ENCODE results near the gene POLR2E.

Gene POLR2E

DNA sequence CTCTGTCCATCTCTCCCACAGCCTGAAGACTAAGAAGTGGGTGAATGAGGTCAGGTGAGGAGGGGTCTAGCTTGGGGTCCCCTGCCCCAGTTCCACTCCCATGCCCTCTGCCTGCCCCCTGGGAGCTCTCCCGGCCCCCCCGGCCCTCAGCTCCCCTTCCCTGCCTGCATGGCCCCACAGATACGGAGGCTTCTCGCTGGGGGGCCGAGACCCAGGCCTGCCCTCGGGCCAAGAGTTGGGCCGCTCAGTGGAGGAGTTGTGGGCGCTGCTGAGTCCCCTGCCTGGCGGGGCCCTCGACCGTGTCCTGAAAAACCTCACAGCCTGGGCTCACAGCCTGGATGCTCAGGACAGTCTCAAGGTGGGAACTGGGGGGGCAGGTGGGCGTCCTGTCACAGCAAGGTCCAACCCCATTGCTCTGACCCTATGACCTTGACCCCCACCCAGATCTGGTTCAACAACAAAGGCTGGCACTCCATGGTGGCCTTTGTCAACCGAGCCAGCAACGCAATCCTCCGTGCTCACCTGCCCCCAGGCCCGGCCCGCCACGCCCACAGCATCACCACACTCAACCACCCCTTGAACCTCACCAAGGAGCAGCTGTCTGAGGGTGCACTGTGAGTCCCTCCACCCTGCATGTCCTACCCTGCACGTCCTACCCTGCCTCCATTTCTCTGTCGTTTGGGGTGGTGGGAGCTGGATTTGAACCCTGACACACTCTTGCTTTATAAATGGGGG, 39.1 kb downstream of the POLR2E start:
- in situ Hi-C loops (cut with MboI; ENCODE audit: low pct_unique_long_range_greater_than_20kb, low sequenced_read_pairs), result no loop called here
- no peak for DNase-seq

DNA sequence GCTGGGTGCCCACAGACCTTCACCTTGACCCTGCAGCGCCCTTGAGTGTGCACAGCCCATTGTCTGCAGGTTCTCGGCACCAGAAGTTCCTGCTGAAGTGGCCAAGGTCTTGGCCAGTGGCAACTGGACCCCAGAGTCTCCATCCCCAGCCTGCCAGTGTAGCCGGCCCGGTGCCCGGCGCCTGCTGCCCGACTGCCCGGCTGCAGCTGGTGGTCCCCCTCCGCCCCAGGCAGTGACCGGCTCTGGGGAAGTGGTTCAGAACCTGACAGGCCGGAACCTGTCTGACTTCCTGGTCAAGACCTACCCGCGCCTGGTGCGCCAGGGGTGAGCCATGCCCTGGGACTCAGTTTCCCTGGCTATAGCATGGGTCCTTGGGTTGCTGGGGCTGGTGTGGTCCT, 40.1 kb downstream of the POLR2E start:
- DNase-seq, result no peak
- in situ Hi-C loops (cut with MboI; ENCODE audit: low pct_unique_long_range_greater_than_20kb, low sequenced_read_pairs), result no loop called here

DNA sequence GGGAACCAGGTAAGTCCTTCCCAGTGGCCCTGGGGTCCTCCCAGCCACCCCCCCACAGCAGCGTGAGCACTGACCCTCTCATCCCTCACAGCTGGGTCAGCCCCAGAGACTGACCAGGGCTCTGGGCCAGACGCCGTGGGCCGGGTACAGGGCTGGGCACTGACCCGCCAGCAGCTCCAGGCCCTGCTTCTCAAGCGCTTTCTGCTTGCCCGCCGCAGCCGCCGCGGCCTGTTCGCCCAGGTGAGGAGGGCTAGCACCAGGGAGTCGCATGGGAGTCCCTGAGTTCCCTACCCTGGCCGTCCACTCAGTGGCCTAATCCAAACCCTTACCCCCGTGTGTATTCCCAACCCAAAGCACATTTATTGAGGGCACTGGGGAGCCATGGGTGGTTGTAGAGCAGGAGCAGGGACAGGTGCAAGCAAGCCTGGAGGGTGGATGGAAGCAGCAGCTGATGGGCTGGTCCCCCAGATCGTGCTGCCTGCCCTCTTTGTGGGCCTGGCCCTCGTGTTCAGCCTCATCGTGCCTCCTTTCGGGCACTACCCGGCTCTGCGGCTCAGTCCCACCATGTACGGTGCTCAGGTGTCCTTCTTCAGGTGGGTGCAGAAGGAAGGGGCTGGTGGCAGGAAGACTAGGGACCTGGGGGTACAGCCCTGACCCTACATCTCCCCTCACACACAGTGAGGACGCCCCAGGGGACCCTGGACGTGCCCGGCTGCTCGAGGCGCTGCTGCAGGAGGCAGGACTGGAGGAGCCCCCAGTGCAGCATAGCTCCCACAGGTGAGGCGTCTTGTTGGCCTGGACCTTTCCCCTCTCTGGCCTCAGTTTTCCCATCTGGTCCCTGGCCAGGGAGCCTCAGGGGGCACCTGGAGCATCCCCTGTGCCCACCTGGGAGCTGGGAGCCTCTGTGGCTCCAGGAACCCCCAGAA, 40.8 kb downstream of the POLR2E start:
- in situ Hi-C loops (cut with MboI; ENCODE audit: low pct_unique_long_range_greater_than_20kb, low sequenced_read_pairs), result no loop called here
- no peak for DNase-seq

DNA sequence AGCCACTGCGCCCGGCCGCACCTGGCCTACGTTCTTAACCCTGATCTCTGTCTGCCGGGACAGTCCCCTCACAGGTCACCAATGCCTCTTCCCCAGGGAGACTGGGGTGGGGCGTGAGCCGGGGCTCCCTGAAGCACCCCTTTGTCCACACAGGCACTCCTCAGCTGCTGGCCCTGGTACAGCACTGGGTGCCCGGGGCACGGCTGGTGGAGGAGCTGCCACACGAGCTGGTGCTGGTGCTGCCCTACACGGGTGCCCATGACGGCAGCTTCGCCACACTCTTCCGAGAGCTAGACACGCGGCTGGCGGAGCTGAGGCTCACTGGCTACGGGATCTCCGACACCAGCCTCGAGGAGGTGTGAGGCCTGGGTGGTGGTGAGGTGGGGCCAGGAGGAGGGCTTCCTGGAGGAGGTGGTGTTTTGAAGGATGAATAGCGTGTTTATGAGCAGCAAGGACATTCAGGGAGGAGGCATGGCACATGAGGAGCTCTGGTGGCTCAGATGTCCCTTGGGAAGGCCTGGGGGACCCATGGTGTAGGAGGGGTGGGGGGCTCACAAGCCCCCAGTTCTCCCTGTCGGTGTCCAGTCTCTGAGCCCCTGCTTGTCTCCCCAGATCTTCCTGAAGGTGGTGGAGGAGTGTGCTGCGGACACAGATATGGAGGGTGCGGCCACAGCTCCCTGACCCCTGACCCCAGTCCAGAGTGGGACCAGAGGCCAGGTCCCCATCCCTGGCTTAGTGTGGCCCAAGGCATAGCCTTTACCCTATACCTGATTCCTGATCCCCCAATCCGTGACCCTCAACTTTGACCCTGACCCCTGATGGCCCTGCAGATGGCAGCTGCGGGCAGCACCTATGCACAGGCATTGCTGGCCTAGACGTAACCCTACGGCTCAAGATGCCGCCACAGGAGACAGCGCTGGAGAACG, 41.7 kb downstream of the POLR2E start:
- DNase-seq, result no peak
- in situ Hi-C loops (cut with MboI; ENCODE audit: low pct_unique_long_range_greater_than_20kb, low sequenced_read_pairs), result no loop called here

DNA sequence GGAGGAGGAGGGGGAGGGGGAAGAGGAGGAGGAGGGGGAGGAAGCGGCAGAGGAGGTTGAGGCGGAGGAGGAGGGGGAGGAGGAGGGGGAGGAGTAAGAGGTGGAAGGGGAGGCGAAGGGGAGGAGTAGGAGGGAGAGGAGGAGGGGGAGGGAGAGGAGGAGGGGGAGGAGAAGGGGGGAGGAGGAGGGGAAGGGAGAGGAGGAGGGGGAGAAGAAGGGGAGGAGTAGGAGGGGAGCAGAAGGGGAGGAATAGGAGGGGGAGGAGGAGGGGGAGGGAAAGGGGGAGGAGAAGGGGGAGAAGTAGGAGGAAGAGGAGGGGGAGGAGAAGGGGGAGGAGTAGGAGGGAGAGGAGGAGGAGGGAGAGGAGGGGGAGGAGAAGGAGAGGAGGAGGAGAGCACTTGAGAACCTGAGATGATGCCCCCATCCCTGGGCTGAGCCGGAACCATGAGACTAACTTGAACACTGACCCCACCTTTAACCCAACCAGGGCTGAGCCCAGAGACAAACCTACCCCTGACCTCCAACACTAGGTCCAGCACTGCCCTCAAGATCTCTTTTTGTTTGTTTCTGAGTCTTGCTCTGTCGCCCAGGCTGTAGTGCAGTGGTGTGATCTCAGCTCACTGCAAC, 42.7 kb downstream of the POLR2E start:
- in situ Hi-C loops (cut with MboI; ENCODE audit: low pct_unique_long_range_greater_than_20kb, low sequenced_read_pairs), result no loop called here
- DNase-seq, result no peak

DNA sequence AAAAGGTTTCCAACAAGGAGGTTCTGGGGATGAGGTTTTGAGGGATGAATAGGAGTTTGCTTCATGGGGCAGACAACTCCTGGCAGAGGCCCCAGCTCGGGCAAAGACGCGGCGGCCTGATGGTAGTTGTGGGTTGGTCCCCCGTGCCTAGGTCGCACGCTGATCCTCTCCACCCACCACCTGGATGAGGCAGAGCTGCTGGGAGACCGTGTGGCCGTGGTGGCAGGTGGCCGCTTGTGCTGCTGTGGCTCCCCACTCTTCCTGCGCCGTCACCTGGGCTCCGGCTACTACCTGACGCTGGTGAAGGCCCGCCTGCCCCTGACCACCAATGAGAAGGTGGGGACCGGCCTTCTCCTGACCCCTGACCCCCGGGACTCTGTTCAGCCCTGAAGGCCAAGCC, 43.4 kb downstream of the POLR2E start:
- in situ Hi-C loops (cut with MboI; ENCODE audit: low pct_unique_long_range_greater_than_20kb, low sequenced_read_pairs), result no loop called here
- no peak for DNase-seq

DNA sequence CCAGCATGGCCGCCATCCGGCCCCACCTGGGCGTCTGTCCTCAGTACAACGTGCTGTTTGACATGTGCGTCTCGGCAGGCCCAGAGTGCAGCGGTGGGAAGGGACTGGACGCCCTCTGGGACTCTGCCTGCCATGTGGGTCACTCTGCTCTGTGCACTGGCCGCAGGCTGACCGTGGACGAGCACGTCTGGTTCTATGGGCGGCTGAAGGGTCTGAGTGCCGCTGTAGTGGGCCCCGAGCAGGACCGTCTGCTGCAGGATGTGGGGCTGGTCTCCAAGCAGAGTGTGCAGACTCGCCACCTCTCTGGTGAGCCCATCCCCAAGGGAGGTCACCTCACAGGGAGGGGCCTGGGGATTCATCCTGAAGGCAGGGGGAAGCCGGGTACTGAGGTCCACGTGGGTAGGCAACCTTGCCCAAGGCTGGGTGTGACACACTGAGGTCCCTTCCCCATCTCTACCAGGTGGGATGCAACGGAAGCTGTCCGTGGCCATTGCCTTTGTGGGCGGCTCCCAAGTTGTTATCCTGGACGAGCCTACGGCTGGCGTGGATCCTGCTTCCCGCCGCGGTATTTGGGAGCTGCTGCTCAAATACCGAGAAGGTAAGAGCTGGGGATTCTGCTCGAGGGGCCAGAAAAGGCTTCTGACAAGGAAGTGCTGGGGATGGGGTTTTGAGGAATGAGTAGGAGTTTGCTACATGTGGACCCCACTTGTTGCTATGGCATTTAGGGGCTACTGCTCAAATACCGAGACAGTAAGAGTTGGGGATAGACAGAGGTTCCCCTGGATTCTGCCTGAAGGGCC, 44.0 kb downstream of the POLR2E start:
- in situ Hi-C loops (cut with MboI; ENCODE audit: low pct_unique_long_range_greater_than_20kb, low sequenced_read_pairs), result no loop called here
- DNase-seq, result no peak

DNA sequence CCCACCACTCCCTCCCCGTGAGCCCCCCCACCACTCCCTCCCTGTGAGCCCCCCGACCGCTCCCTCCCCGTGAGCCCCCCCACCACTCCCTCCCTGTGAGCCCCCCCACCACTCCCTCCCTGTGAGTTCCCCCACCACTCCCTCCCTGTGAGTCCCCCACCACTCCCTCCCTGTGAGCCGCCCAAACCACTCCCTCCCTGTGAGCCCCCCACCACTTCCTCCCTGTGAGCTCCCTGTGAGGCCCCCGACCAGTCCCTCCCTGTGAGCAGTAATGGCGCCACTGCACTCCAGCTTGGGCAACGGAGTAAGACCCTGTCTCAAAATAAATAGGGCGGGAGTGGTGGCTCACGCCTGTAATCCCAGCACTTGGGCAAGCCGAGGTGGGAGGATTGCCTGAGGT, 45.4 kb downstream of the POLR2E start:
- DNase-seq, result no peak
- in situ Hi-C loops (cut with MboI; ENCODE audit: low pct_unique_long_range_greater_than_20kb, low sequenced_read_pairs), result no loop called here

DNA sequence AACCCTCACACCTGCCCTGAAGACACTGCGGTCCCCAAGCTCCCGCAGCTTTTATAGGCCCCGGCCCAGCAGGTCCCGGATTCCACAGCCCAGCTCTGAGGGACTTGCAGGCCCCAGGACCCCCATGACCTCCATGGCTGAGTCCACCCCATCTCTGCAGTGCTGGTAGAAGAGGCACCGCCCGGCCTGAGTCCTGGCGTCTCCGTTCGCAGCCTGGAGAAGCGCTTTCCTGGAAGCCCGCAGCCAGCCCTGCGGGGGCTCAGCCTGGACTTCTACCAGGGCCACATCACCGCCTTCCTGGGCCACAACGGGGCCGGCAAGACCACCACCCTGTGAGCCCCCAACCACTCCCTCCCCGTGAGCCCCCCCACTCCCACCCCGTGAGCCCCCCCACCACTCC, 46.1 kb downstream of the POLR2E start:
- in situ Hi-C loops (cut with MboI; ENCODE audit: low pct_unique_long_range_greater_than_20kb, low sequenced_read_pairs), result no loop called here

DNA sequence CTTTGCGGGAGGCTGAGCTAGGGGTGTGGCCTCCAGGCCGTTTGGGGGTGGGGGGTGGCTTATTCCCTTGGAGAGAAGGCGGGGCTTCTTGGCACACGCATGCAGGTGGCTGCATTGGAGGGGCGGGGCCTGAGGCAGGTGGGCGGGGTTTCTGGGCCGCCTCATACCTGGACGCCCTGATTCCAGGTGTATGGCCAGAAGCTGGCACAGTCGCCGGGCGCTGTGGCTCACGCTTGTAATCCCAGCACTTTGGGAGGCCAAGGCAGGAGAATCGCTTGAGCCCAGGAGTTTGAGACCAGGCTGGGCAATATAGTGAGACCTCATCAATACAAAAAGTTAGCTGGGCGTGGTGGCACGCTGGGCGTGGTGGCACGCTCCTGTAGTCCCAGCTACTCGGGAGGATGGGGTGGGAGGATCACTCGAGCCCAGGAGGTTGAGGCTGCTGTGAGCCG, 47.5 kb downstream of the POLR2E start:
- DNase-seq, result no peak
- in situ Hi-C loops (cut with MboI; ENCODE audit: low pct_unique_long_range_greater_than_20kb, low sequenced_read_pairs), result no loop called here

More for the DNA sequence above, 46.1 kb downstream of the POLR2E start:
- no peak for DNase-seq

DNA sequence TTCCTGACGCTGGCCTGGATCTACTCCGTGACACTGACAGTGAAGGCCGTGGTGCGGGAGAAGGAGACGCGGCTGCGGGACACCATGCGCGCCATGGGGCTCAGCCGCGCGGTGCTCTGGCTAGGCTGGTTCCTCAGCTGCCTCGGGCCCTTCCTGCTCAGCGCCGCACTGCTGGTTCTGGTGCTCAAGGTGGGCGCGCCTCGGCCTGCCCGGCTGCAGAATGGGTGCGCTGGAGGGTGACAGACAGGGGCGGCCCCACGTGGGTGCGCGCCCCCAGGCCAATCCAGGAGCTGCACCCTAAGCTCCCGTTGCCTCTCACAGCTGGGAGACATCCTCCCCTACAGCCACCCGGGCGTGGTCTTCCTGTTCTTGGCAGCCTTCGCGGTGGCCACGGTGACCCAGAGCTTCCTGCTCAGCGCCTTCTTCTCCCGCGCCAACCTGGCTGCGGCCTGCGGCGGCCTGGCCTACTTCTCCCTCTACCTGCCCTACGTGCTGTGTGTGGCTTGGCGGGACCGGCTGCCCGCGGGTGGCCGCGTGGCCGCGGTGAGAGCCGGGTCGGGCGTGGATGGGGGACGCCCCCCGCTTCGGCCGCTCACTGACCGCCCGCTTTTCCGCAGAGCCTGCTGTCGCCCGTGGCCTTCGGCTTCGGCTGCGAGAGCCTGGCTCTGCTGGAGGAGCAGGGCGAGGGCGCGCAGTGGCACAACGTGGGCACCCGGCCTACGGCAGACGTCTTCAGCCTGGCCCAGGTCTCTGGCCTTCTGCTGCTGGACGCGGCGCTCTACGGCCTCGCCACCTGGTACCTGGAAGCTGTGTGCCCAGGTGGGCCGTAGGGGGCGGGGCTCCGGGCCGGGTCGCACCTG, 48.1 kb downstream of the POLR2E start:
- in situ Hi-C loops (cut with MboI; ENCODE audit: low pct_unique_long_range_greater_than_20kb, low sequenced_read_pairs), result no loop called here

DNA sequence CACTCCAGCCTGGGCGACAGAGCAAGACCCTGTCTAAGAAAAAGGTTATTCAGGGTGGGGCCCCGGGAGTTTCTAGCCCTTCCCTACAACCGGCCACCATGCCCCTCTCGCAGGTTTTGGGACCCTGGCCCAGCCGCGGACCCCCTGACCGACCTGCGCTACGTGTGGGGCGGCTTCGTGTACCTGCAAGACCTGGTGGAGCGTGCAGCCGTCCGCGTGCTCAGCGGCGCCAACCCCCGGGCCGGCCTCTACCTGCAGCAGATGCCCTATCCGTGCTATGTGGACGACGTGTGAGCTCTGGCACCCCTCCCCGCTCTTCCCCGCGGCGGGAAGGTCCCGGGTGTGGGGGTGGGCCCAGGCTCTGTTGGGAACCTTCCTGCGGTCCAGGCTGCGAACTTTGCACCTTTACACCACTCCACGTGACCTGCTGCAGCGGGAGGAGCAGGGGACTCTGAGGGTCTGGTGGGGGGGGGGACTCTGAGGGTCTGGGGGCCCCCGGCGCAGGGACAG, 49.0 kb downstream of the POLR2E start:
- no peak for DNase-seq
- in situ Hi-C loops (cut with MboI; ENCODE audit: low pct_unique_long_range_greater_than_20kb, low sequenced_read_pairs), result no loop called here

More for the DNA sequence above, 48.1 kb downstream of the POLR2E start:
- no peak for DNase-seq

DNA sequence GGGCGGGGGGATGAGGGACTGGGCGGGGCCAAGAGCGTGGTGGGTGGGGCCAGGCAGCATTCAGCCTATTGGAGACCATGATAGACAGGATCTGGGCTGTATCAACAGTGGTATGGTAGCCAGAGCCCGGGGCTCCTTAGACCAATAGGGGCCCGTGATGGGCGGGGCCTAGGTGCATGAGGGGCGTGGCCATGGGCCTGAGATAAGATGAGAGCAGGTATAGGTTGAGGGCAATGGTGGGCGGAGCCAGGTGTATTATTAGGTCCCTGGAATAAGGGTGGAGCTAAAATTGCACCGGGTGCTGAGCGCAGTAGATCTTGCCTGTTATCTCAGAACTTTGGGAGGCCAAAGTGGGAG, 50.0 kb downstream of the POLR2E start:
- in situ Hi-C loops (cut with MboI; ENCODE audit: low pct_unique_long_range_greater_than_20kb, low sequenced_read_pairs), result no loop called here
- peak; percentile 75 for DNase-seq

DNA sequence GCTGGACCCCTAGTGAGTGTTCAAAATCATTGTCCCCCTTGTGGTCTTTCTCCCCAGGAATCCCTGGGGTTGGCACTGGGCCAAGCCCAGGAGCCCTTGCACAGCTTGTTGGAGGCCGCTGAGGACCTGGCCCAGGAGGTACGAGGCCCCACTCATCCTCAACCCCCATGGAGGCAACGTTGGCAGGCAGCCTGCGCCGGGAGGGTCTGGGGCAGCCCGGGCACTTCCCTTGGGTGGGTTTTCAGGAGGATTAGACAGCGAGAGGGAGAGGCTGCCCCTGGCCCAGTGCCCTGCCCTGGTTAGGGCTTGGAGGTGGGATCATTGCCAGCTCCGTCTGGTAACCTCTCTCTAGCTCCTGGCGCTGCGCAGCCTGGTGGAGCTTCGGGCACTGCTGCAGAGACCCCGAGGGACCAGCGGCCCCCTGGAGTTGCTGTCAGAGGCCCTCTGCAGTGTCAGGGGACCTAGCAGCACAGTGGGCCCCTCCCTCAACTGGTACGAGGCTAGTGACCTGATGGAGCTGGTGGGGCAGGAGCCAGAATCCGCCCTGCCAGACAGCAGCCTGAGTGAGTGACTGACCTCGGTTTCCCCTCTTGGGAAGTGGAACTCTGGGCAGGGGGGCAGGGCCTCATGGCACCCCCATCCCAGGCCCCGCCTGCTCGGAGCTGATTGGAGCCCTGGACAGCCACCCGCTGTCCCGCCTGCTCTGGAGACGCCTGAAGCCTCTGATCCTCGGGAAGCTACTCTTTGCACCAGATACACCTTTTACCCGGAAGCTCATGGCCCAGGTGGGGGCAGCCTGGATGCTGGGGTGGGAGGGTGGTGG, 52.3 kb downstream of the POLR2E start:
- in situ Hi-C loops (cut with MboI; ENCODE audit: low pct_unique_long_range_greater_than_20kb, low sequenced_read_pairs), result no loop called here
- no peak for DNase-seq

DNA sequence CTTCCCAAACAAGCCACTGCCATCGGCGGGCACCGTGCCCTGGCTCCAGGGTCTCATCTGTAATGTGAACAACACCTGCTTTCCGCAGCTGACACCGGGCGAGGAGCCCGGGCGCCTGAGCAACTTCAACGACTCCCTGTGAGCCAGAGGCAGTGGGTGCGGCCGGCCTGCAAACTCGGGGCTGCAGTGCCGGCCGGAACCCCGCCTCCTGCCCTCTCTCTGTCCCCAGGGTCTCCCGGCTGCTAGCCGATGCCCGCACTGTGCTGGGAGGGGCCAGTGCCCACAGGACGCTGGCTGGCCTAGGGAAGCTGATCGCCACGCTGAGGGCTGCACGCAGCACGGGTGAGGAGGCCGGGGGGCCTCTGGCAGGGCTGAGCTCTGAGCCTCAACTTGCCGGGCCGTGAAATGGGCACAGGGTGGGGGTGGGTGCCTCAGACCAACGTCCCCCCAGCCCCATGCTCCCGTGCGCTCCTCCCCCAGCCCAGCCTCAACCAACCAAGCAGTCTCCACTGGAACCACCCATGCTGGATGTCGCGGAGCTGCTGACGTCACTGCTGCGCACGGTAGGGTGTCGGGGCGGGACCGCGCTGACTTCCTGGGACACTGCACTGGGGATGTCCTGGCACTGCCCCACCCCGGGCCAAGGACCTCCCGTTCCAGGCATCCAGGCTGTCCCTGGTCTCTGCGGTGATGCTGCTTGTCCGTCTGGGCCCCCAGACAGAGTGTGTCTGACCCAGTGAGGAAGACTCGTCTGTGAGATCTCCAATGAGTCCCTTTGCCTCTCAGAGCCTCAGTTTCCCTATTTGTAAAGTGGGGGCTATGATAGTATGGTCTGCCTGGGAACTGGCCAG, 53.1 kb downstream of the POLR2E start:
- DNase-seq, result no peak
- in situ Hi-C loops (cut with MboI; ENCODE audit: low pct_unique_long_range_greater_than_20kb, low sequenced_read_pairs), result no loop called here

Data from KBM-7 (cell line).